ENCODE measurements around the gene PTPRR.

- no peak for TF ChIP-seq RARB (CRISPR knock-in tag; IDR thresholded peaks at IDR 0.05)
- TF ChIP-seq PATZ1 (CRISPR knock-in tag; IDR thresholded peaks at IDR 0.05; ENCODE audit: borderline replicate concordance): no peak
- TF ChIP-seq TCF4 (CRISPR knock-in tag; IDR thresholded peaks at IDR 0.05; ENCODE audit: borderline replicate concordance): no peak
- TF ChIP-seq ZFP3 (CRISPR knock-in tag; IDR thresholded peaks at IDR 0.05): no peak
These were observed 312.4 kb downstream of the PTPRR start for GRCh38 chr12:70608184-70608583.

Measured in SK-N-SH treated with all-trans-retinoic acid at 6 μM for 48 hours (cell line).